ENCODE measurements around the gene NKAP.
A peak's percentile ranks its signal among the peaks of the same experiment; 100 is the strongest.
"Not testable (repeated sequence)": the region's sequence is repeated elsewhere in the genome, so short reads cannot be mapped to it uniquely, and the experiment has no call there.

Gene NKAP

GRCh38 chrX:119935215-119935874 lies 8.2 kb downstream of the NKAP start:
- DNase-seq (ENCODE audit: low spot score) = no peak

GRCh38 chrX:119922391-119922790 lies 21.2 kb downstream of the NKAP start:
- not testable (repeated sequence) for DNase-seq (ENCODE audit: low spot score)

- no peak for DNase-seq (ENCODE audit: low spot score)
Measured at GRCh38 chrX:119919835-119920585, 23.5 kb downstream of the NKAP start.

- no peak for DNase-seq (ENCODE audit: low spot score)
Measured at GRCh38 chrX:119917877-119918276, 25.7 kb downstream of the NKAP start.

DNA sequence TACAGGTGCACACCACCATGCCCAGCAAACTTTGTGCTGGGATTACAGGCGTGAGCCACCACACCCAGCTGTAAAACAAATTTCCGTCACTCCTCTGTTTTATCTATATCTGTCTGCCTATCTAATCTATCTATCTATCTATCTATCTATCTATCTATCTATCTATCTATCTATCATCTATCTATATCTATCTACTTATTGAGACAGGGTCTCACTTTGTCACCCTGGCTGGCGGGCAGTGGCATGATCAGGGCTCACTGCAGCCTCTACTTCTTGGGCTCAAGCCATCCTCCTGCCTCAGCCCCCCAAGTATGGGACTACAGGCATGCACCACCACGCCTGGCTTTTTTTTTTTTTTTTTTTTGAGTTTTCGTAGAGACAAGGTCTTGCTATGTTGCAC lies 27.2 kb downstream of the NKAP start:
- no peak for DNase-seq (ENCODE audit: low spot score)

GRCh38 chrX:119900976-119901375 lies 42.6 kb downstream of the NKAP start:
- DNase-seq (ENCODE audit: low spot score) = no peak

DNA sequence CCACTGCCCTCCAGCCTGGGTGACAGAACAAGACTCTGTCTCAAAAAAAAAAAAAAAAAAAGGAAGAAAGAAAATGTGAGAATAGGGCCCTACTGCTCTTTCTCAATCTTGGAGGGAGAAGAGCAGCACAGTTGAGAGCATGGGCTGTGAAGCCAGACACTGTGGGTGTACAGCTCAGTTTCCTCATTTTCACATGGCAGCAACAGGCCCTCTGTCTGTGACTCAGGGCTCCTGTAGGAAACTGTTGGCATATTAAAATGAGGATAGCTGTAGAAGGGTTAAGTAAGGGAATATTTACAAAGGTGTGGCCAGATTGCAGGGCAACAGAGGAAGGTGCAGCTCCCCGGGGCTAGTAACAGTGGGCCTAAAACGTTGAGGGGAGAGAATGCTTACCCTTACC lies 44.4 kb downstream of the NKAP start:
- DNase-seq (ENCODE audit: low spot score) = no peak

GRCh38 chrX:119895843-119896326 lies 47.7 kb downstream of the NKAP start, which contains the start of gene AKAP14:
Gene AKAP14 (plus strand): TSS chrX:119895893. CDS start chrX:119903224, 7,331 bp downstream.
- no peak for DNase-seq (ENCODE audit: low spot score)

DNA sequence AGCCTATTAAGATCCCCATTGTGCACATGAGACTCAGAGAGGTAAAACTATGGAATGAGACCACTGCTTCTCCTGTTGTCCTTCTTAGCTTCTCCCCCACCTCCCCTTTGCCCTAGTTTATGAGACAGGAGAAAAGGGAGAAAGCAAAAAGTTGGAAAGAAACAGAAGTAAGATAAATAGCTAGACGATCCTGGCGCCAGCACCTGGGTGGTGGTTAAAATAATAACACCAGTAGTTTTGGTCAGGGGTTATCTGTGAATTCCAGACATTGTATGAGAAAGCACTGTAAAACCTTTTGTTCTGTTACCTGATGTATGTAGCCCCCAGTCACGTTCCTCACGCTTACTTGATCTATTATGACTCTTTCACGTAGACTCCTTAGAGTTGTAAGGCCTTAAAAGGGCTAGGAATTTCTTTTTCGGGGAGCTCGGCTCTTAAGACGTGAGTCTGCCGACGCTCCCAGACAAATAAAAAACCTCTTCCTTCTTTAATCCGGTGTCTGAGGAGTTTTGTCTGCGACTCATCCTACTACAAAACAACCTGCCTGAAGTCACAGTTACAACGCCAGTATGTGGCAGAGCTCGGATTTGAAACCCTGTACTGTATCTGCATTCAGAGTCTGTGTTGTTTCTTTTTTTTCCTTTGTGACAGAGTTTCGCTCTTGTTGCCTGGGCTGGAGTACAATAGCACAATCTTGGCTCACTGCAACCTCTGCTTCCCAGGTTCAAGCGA lies 51.4 kb downstream of the NKAP start:
- DNase-seq (ENCODE audit: low spot score) = not testable (repeated sequence)

DNA sequence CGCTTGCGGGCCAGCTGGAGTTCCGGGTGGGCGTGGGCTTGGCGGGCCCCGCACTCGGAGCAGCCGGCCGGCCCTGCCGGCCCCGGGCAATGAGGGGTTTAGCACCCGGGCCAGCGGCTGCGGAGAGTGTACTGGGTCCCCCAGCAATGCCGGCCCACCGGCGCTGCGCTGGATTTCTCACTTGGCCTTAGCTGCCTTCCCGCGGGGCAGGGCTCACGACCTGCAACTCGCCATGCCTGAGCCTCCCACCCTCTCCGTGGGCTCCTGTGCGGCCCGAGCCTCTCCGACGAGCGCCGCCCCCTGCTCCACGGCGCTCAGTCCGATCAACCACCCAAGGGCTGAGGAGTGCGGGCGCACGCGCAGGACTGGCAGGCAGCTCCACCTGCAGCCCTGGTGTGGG lies 52.9 kb downstream of the NKAP start:
- DNase-seq (ENCODE audit: low spot score) = not testable (repeated sequence)

DNA sequence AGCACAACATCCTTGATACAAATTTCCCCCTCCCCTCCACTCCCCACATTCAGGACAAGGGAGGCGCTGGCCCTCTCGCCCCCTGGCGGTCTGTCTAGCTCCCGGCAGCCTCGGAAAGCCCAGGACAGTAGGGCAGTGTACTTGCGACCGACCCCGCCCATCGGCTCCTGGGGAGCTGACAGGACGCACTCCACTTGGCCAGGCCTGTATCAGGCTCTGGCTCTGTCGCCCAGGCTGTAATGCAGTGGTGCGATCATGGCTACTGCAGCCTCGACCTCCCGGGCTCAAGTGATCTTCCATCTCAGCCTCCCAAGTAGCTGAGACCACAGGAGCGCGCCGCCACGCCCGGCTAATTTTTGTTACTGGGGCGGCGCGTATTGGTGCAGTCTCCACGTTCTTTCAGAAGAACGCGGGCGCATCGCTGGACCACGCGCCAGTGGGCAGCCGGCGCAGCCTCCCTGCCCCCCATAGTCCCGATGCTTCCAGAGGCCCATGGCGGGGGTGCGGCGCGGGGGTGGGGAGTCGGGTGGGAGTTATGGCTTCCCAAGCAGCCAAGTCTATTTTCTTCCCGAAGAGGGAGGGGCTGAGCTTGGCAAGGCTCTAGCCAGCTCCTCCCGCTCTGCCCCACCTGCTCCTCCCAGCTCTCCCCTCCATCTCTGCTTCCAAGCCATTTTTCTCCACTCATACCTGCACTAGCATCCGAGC lies 55.7 kb downstream of the NKAP start:
- peak; percentile 58 for DNase-seq (ENCODE audit: low spot score)

DNA sequence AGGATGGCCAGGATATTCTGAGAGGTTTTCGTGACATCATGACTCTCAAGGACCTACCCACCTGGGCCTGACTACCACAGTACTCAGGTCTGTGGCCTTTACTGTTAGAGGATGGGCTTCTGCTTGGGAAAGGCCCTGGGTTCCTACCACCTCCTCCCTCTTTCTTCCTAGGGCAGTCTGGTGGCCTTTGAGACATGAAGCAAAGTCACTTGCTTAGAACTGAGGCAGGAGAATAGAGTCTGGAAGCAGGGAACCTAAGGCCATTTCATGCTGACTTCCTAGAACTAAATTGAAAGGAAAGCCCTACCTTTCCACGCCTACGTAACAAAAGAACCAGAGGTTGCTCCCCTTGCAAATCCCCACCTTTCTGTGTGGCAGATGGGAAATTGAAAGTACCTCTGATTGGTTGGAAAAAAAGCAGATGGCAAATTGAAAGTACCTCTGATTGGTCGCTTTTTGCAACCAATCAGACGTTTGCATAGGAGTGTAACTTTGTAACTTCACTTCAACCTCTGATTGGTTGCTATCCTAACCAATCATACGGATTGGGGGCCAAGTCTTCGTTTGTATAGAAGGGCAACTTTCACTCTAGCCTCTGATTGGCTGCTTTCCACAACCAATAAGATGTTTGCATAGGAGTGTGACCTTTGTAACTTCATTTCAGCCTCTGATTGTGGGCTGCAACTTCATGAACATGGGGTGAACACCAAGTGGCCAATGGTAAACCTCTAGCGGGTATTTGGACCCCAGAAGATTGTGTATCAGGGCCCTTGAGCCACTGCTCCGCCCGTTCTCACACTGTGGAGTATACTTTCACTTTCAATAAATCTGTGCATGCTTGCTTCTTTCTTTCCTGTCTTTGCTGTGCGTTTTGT lies 57.8 kb downstream of the NKAP start:
- peak; percentile 30 for DNase-seq (ENCODE audit: low spot score)

DNA sequence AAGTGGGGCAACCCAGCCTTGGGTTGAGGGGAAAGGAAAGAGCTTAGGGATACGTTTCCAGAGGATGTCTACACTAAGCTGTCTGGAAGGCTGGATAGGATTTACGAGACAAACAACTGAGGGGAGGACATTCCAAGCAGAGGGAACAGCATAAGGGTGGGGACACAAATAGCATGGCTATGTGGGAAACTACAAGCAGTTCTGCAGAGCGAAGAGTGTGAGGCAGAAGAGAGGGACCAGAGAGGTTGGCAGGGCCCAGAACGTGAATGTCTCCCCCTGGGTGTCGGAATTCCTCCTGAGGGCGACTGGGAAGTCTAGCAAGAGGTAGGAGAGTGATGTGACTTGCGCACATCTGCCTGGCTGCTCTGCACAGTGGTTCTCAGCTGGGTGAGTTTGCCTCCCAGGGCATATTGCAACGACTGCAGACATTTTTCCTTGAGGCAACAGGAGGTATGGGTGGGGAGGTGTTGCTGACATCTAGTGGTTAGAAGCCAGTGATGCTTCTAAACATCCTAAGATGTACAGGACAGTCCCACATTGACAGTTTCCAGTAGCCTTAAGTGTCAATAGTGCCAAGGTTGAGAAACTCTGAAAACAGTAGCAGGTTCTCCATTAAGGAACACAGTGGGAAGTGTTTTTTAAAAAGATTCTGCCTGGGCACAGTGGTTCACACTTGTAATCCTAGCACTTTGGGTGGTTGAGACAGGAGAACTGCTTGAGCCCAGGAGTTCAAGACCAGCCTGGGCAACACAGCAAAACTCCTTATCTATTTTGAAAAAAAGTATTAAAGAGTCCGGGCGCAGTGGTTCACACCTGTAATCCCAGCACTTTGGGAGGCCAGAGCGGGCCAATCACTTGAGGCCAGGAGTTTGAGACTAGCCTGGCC lies 62.8 kb downstream of the NKAP start:
- DNase-seq (ENCODE audit: low spot score) = peak; percentile 30

- no peak for DNase-seq (ENCODE audit: low spot score)
Measured at GRCh38 chrX:119880076-119880475, 63.5 kb downstream of the NKAP start.

GRCh38 chrX:119878740-119879139 lies 64.8 kb downstream of the NKAP start:
- no peak for DNase-seq (ENCODE audit: low spot score)

DNA sequence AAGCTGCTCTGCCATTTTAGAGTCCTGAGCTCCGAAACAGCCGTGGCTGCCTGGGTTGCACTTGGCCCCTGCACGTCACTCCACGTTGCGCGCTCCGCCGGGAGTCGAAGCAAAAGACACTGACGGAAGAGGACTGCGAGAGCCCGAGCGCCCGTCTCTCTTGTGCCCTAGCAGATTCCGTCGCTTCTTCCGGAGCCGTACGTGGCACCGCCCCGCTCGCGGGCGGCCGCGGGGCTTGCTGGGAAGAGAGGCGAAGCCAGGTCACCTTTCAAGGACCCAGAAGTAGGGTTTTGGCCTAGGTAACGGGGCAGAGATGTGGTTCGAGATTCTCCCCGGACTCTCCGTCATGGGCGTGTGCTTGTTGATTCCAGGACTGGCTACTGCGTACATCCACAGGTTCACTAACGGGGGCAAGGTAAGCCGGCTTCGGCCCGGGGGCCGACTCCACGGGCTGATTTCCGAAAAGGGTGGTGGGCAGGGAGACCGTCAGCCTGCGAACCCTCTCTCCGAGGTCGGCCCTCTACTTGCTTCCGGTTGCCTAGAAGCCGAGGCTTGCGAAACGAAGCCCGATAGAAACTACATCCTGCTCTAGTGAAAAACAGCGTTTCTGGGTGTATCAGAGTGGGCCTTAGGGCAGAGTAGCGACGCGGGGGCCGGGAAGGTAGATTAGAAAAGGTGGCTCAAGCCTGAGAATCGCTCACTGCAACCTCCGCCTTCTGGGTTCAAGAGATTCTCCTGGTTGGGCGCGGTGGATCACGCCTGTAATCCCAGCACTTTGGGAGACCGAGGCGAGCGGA lies 71.8 kb downstream of the NKAP start, which contains the start of the genes NDUFA1 and RNF113A:
Gene NDUFA1, plus strand, starts transcription at position 234 of the 797 bp plus-strand sequence. Its CDS starts 80 bp downstream, at position 314.
Gene RNF113A, minus strand, starts transcription at position 135 of the 797 bp plus-strand sequence. Its CDS starts 120 bp downstream, at position 15.
- peak; percentile 84 for DNase-seq (ENCODE audit: low spot score)

- no peak for DNase-seq (ENCODE audit: low spot score)
Measured at GRCh38 chrX:119871245-119871598, 72.3 kb downstream of the NKAP start.
